VCaP (cell line): Measurements from ENCODE around the gene LCE1A.

Source experiments
- H3K27ac ChIP-seq: fragments of 450-650 bp; 2 replicates; pipeline ENCODE4 v1.5.1; 2017
- TF ChIP-seq, protein P1 (sequence below): fragments of 450-650 bp; conservative IDR thresholded peaks from 2 replicates; pipeline ENCODE4 v1.5.1; 2017; ENCODE audit warnings: mild to moderate bottlenecking, moderate library complexity

The LCE1A gene

DNA sequence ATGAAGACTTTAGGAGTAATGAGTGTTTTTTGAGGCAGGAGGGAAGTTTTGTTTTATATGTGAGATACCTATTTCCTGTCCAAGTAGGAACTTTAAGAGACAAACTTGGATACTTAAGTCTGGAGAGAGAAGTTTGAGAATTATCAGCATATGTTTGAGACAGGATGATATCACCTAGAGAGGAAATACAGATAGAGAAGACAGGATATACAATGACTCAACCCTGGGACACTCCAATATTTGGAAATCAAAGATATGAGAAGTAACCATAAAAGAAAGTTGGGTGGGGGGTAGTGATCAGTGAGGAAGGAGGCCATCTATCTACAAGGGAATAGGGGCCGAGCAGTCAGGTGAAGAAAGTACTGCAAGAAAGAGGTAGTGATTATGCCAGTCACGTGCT, 39.0 kb downstream of the LCE1A start:
- TF ChIP-seq, protein P1, sequence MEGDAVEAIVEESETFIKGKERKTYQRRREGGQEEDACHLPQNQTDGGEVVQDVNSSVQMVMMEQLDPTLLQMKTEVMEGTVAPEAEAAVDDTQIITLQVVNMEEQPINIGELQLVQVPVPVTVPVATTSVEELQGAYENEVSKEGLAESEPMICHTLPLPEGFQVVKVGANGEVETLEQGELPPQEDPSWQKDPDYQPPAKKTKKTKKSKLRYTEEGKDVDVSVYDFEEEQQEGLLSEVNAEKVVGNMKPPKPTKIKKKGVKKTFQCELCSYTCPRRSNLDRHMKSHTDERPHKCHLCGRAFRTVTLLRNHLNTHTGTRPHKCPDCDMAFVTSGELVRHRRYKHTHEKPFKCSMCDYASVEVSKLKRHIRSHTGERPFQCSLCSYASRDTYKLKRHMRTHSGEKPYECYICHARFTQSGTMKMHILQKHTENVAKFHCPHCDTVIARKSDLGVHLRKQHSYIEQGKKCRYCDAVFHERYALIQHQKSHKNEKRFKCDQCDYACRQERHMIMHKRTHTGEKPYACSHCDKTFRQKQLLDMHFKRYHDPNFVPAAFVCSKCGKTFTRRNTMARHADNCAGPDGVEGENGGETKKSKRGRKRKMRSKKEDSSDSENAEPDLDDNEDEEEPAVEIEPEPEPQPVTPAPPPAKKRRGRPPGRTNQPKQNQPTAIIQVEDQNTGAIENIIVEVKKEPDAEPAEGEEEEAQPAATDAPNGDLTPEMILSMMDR = no peak
- H3K27ac ChIP-seq = no peak overlapping the region

DNA sequence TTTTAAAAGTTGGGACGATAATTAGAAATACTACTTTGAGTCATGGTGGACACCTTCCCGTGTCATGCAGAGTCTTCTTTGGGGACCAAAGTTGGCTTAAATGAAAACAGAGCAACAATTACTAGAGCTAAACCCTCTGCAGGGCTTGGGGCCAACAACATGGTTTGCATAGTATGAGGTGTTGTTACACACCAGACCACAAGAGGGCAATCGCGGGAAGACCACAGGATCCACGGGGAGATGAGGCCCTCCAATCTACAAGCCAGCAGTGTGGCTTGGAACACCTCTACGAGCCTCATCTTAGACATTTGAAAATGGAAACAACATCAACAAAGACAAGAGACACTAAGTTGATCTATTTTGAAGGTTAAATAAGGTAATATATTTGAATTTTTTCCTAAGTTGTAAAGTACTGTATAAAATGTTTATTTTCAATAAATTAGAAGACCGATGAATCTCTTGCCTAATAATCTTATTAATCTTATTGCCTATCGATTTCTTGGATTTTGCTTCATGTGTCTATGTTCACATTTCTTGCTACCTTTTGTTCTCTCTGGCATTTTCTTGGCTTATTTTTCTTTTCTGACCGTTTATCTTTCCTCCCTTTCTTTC, 42.6 kb downstream of the LCE1A start:
- TF ChIP-seq, protein P1 = peak; percentile 94
- H3K27ac ChIP-seq = no peak overlapping the region

DNA sequence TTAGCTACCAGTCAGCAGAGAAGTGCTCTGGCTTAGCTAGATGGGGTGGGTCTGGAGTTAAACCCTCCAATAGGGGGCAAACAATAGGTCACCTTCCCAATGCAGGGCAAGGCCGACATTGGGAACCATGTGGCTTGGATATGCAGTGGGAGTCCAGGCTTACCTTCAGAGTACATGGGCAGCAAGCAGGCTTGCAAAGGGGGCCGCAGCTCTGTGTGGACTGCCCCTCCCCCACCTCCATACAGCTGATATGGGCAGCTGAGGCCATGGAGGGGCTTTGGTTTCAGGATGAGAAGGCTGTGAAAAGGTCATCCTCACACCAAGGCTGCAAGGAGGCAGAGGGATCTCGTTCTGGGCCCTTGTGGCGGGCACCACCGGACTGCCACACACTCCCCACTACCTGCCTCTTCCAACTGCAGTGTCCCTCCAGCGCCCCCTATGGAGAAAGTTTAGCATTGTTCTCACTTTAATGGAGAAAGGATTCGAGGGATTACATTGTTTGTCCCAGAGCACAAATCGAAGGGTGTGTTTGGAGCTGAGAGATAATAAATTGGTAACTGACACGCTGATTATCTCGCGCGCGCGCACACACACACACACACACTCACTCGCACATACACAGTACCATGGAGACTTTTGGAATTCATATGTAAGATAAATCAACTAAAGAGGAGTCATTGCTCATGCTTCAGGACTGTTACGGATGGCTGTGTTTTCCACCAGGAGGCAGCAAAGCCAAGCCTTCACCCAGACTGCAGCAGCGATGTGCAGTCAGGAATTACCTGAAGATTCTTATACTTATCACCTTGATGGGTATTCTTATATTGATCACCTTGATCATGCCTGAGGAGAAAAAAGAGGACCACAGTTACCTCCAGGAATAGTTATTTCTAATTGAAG, 43.8 kb downstream of the LCE1A start:
- no peak overlapping the region for H3K27ac ChIP-seq
- TF ChIP-seq, protein P1 = peak; percentile 94

DNA sequence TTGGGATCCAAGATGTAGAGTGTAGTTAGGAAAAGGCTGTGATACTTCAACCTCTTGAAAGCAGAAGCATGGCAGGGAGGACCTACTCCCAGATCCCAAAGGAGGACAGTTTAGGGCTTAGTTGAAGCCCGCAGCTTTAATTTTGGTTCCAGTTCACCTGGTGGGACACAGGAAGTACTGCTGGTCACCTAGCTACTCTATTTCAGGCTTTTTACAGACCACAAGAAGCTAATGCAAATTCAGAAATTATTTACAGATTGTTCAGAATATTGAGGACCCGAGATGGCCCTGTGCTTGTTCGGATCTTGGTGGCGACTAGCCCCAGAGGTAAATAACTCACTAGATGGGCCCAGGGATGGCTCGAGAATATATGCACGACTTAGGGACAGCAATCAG, 44.5 kb downstream of the LCE1A start:
- TF ChIP-seq, protein P1 = no peak; the same call in 1 of the 2 replicates
- no peak overlapping the region for H3K27ac ChIP-seq

DNA sequence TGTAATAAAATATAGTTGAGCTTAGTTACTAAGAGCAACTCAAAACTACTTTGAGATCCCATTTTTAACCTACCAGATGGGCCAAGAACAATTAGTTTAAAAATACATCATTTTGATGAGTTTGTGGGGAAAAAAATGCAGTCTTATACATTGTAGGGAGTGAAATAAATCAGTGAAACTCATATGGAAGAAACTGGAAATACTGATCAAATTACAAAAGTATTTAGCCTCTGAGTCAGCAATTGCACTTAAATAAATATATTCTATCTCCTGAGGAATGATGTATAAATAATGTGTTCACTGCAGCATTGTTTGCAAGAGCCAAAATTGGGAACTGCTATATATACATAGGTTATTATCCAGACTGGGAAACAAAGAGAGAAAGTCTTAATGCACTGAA, 46.2 kb downstream of the LCE1A start:
- no peak overlapping the region for H3K27ac ChIP-seq
- TF ChIP-seq, protein P1 = no peak

DNA sequence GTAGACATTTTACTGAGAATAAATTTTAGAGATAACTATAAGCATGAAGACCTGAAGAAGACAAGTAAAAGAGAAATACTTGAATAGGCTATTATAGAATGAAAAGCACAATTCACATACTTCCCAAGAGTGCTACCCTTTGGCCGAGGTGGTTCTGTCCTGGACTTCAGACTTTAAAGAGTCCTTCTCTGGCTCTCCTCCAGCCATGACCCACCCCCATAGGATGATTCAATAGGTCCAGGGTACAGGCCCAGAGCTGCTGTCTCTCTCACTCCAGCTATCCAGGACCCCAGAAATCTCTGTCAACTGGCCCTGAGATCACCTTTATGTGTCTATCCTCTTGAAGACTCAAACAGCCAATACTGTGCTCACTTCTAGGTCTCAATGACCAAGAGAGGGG, 49.6 kb downstream of the LCE1A start:
- TF ChIP-seq, protein P1 = no peak
- H3K27ac ChIP-seq = no peak overlapping the region
